MM.1S (cell line): ENCODE measurements around the gene MCTP2.

ENCODE experiments used
- DNase-seq: peaks from one replicate; pipeline ENCODE4 v3.0.0-alpha.2; 2015
- H2AFZ ChIP-seq: fragments of 300-600 bp; sonication (generic); 2 replicates; pipeline ENCODE4 v1.6.0; 2016; ENCODE audit warnings: antibody characterized with exemption, low read length
- H3F3A ChIP-seq: fragments of 300-600 bp; sonication (generic); 2 replicates; pipeline ENCODE4 v1.6.1; 2016; ENCODE audit warnings: mild to moderate bottlenecking, antibody characterized with exemption, low read length, moderate library complexity, mixed read lengths; ENCODE audit not compliant: insufficient read depth
- H3K27ac ChIP-seq: fragments of 300-600 bp; sonication (generic); 2 replicates; pipeline ENCODE4 v1.5.1; 2016; ENCODE audit warnings: mild to moderate bottlenecking, low read length
- H3K27me3 ChIP-seq: fragments of 300-600 bp; sonication (generic); replicated peaks from 2 replicates; pipeline ENCODE4 v1.6.0; 2016; ENCODE audit warnings: low read length; ENCODE audit not compliant: insufficient read depth
- H3K36me3 ChIP-seq: fragments of 300-600 bp; sonication (generic); replicated peaks from 2 replicates; pipeline ENCODE4 v1.6.1; 2016; ENCODE audit warnings: mild to moderate bottlenecking, low read length, mixed read lengths; ENCODE audit not compliant: insufficient read depth
- H3K4me1 ChIP-seq: fragments of 300-600 bp; sonication (generic); 2 replicates; pipeline ENCODE4 v1.6.1; 2016; ENCODE audit warnings: low read length, mixed read lengths
- H3K4me2 ChIP-seq: fragments of 300-600 bp; sonication (generic); 2 replicates; pipeline ENCODE4 v1.6.0; 2016; ENCODE audit warnings: low read depth, low read length
- H3K4me3 ChIP-seq: fragments of 300-600 bp; sonication (generic); 2 replicates; pipeline ENCODE4 v1.5.1; 2016; ENCODE audit warnings: low read length, mixed read lengths
- H3K79me2 ChIP-seq: fragments of 300-600 bp; sonication (generic); 2 replicates; pipeline ENCODE4 v1.6.1; 2016; ENCODE audit warnings: mixed run types, low read length, mixed read lengths
- H3K9ac ChIP-seq: fragments of 300-600 bp; sonication (generic); 2 replicates; pipeline ENCODE4 v1.6.1; 2016; ENCODE audit warnings: low read length, mixed read lengths
- H3K9me2 ChIP-seq: fragments of 300-600 bp; sonication (generic); replicated peaks from 2 replicates; pipeline ENCODE4 v1.6.1; 2016; ENCODE audit warnings: mild to moderate bottlenecking, low read length, mixed read lengths; ENCODE audit not compliant: insufficient read depth
- H3K9me3 ChIP-seq: fragments of 300-600 bp; sonication (generic); replicated peaks from 2 replicates; pipeline ENCODE4 v1.6.1; 2016; ENCODE audit warnings: mild to moderate bottlenecking, low read length, mixed read lengths; ENCODE audit not compliant: insufficient read depth
- H4K20me1 ChIP-seq: fragments of 300-600 bp; sonication (generic); 2 replicates; pipeline ENCODE4 v1.6.1; 2016; ENCODE audit warnings: mild to moderate bottlenecking, low read length, moderate library complexity, mixed read lengths; ENCODE audit not compliant: insufficient read depth
- CTCF ChIP-seq: fragments of 300-600 bp; sonication (generic); IDR thresholded peaks from 2 replicates; pipeline ENCODE4 v1.5.1; 2016; ENCODE audit warnings: antibody characterized with exemption, low read length, mixed read lengths
- EZH2 ChIP-seq: fragments of 300-600 bp; sonication (generic); optimal IDR thresholded peaks from 2 replicates; pipeline ENCODE3; 2017; ENCODE audit warnings: low read depth, mild to moderate bottlenecking, antibody characterized with exemption, low read length, mixed read lengths
- EZH2phosphoT487 ChIP-seq: fragments of 300-600 bp; sonication (generic); IDR thresholded peaks from 2 replicates; pipeline ENCODE4 v1.6.1; 2018; ENCODE audit warnings: antibody characterized with exemption, low read length

MCTP2 gene

GRCh38 chr15:94323076-94323475 is 91.7 kb downstream of the MCTP2 start:
- H4K20me1 ChIP-seq = no peaks in the 10 kb centered on the region
- no peaks in the 10 kb centered on the region for H3K36me3 ChIP-seq
- no peaks in the 10 kb centered on the region for H3K79me2 ChIP-seq
- no peak for DNase-seq
- TF ChIP-seq EZH2phosphoT487 = no peak
- no peak for TF ChIP-seq CTCF
- no peak for TF ChIP-seq EZH2
- no peak overlapping the region for H3K4me3 ChIP-seq
- H2AFZ ChIP-seq = no peak overlapping the region
- no peaks in the 10 kb centered on the region for H3K4me1 ChIP-seq
- H3K9ac ChIP-seq = no peak overlapping the region
- no peaks in the 10 kb centered on the region for H3K27me3 ChIP-seq
- no peaks in the 10 kb centered on the region for H3F3A ChIP-seq
- H3K9me2 ChIP-seq = no peaks in the 10 kb centered on the region
- no peak overlapping the region for H3K27ac ChIP-seq
- no peak overlapping the region for H3K4me2 ChIP-seq
- no peaks in the 10 kb centered on the region for H3K9me3 ChIP-seq

GRCh38 chr15:94324117-94324826 is 92.9 kb downstream of the MCTP2 start:
- no peak overlapping the region for H3K4me3 ChIP-seq
- H2AFZ ChIP-seq = no peak overlapping the region
- H3K9me2 ChIP-seq = no peaks in the 10 kb centered on the region
- DNase-seq = peak; percentile 66
- H4K20me1 ChIP-seq = no peaks in the 10 kb centered on the region
- no peaks in the 10 kb centered on the region for H3K4me1 ChIP-seq
- H3K9me3 ChIP-seq = no peaks in the 10 kb centered on the region
- H3K79me2 ChIP-seq = no peaks in the 10 kb centered on the region
- peak overlapping the region; percentile 47; the same call in 1 of the 2 replicates for H3K4me2 ChIP-seq
- H3K27me3 ChIP-seq = no peaks in the 10 kb centered on the region
- no peaks in the 10 kb centered on the region for H3F3A ChIP-seq
- TF ChIP-seq EZH2phosphoT487 = no peak
- peak; percentile 94 for TF ChIP-seq CTCF
- no peak for TF ChIP-seq EZH2
- no peak overlapping the region for H3K27ac ChIP-seq
- H3K36me3 ChIP-seq = no peaks in the 10 kb centered on the region
- no peak overlapping the region for H3K9ac ChIP-seq

- Histone ChIP-seq H3F3A (no peaks in the 10 kb centered on the region), H3K27me3 (no peaks in the 10 kb centered on the region), H3K79me2 (no peaks in the 10 kb centered on the region), H3K9me2 (no peaks in the 10 kb centered on the region), H3K4me3 (no peak overlapping the region), H3K27ac (no peak overlapping the region), H3K9me3 (no peaks in the 10 kb centered on the region), H2AFZ (no peak overlapping the region), H4K20me1 (no peaks in the 10 kb centered on the region), H3K4me1 (no peaks in the 10 kb centered on the region), H3K4me2 (no peak overlapping the region), H3K9ac (no peak overlapping the region), H3K36me3 (no peaks in the 10 kb centered on the region)
- no peak for DNase-seq
- no peak for TF ChIP-seq EZH2phosphoT487
- TF ChIP-seq EZH2 = no peak
Observed at GRCh38 chr15:94324835-94325767, 93.7 kb downstream of the MCTP2 start.
